Measurements from ENCODE around the gene SKIC2.
"Not testable (repeated sequence)": the region's sequence is repeated elsewhere in the genome, so short reads cannot be mapped to it uniquely, and the experiment has no call there.

Gene SKIC2

GRCh38 chr6:31958741-31959739 is at the start of gene SKIC2, which contains the start of gene NELFE:
TSS of gene SKIC2 (plus strand) at chr6:31959175. CDS start at chr6:31959193, 18 bp downstream.
TSS of gene NELFE (minus strand) at chr6:31958971. CDS start at chr6:31958446, 525 bp downstream.
- DNase-seq = peak; percentile 95

GRCh38 chr6:31909298-31909697 is 49.7 kb upstream of the SKIC2 start:
- not testable (repeated sequence) for DNase-seq

DNA sequence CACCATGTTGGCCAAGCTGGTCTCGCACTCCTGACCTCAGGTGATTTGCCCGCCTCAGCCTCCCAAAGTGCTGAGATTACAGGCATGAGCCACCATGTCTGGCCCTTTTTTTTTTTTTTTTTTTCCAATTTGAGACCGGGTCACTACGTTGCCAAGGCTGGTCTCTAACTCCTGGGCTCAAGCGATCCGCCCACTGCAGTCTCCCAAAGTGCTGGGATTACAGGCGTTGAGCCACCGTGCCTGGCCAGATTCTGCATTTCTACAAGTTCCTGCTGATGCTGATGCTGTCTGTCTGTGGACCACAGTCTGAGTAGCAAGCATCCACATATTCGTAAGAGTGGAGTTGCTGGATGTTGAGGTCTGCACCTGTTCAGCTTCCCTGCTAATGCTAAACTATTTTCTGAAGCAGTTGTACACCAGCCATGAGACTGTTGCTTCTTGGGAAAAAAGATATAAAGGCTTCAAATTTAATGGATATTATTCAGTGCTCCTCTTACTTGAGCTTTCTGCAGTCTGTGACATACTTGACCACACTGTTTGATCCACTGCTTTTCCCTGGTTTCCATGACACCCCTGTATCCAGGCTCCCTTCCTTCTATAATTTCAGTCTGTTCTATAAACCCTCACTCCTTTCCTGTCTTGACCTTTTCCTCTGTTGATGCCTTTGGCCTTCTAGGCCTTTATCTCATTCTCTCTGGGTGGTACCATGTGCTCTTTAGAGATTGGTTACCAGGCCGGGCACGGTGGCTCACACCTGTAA is 47.0 kb upstream of the SKIC2 start:
- no peak for DNase-seq

DNA sequence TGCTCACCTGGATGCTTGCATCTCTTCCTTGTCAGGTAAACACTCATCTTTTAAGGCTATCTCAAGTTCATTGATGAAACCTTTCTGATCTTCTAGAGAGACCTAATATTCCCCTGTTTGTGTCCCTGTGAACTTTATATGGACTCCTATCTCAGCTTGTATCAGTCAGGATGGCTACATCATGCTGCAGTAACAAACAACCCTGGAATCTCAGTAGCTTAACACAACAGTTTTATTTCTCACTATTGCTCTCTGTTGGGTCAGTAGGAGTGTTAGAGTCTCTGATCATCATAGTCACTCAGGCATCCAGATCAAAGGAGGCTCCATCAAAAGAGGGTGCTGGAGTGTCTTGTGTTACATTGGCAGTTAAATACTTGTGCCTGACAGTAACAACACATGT is 43.6 kb upstream of the SKIC2 start:
- no peak for DNase-seq

DNA sequence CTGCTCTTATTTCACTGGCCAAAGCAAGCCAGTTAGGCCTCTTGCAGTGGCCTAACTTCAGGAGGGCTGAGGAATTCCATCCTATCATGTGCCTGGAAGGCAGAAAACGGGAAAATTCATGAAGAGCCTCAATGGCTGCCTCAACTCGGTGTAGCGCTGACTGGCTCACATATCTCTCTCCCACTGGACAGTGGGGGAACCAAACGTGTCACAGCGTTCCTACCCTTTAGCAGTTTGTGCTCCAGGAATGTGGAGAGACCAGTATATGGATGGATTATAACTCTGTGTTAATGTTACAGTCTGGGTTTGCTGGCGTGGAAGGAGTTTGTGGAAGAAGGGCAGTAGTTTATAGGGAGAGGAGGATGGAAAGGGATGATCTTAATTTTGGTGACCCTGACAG is 43.2 kb upstream of the SKIC2 start:
- no peak for DNase-seq

DNA sequence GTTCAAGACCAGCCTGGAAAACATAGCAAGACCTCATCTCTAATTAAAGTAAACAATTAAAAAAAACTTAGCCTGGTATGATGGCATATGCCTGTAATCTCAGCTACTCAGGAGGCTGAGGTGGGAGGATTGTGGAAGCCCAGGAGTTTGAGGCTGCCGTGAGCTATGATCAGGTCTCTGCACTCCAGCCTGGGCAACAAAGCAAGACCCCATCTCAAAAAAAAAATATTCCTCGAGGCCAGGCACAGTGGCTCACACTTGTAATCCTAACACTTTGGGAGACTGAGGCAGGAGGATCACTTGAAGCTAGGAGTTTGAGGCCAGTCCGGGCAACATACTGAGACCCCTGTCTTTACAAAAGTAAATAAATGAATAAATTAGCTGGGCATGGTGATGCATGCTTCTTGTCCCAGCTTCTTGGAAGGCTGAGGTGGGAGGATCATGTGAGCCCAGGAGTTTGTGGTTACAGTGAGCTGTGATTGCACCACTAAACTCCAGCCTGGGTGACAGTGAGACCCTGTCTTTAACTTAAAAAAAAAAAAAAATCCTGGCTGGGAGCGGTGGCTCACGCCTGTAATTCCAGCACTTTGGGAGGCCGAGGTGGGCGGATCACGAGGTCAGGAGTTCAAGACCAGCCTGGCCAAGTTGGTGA is 40.8 kb upstream of the SKIC2 start:
- DNase-seq = no peak

DNA sequence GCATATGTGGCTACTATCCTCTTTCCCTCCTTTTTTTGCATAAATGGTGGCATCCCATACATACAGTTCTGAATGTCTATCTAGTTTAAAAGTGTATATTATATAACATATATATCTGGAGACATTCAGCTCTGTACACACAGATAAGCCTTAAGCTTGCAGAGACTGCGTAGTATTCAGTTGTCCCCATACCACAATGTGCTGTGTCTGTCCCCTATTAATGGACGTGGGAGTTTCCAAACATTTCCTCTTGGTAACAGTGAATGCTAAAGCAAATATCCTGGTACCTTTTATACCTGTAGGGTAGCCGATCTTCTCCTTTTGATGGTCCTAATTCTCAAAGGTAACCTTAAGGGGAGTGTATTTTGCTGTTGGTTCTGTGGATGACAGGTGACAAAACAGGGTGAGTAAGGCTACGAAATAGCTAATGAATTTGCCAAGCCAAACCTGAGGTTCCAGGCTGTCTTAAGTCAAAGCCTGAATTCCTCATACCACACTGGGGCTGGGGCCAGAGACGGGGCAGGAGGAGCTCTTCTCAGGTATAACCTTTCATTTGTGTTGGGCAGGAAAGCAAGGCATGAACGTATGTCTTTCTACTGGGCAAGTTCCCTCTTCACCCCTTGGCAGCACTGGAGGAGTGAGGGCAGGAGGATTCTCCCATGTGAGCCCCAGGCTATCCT is 39.2 kb upstream of the SKIC2 start:
- no peak for DNase-seq

GRCh38 chr6:31920811-31921210 is 38.2 kb upstream of the SKIC2 start:
- DNase-seq = no peak

GRCh38 chr6:31922942-31923341 is 36.0 kb upstream of the SKIC2 start:
- DNase-seq = peak; percentile 20

- DNase-seq = no peak
These were observed 31.6 kb upstream of the SKIC2 start, which contains the start of gene C2 for GRCh38 chr6:31927242-31927862. TSS of gene C2 (plus strand) at chr6:31927717. CDS start at chr6:31927753, 36 bp downstream.

GRCh38 chr6:31927863-31928671 is 30.9 kb upstream of the SKIC2 start:
- no peak for DNase-seq

GRCh38 chr6:31928672-31928939 is 30.4 kb upstream of the SKIC2 start:
- DNase-seq = no peak

- no peak for DNase-seq
These were observed 28.0 kb upstream of the SKIC2 start for GRCh38 chr6:31930962-31931361.

- DNase-seq = not testable (repeated sequence)
These were observed 26.8 kb upstream of the SKIC2 start for GRCh38 chr6:31932137-31932536.

DNA sequence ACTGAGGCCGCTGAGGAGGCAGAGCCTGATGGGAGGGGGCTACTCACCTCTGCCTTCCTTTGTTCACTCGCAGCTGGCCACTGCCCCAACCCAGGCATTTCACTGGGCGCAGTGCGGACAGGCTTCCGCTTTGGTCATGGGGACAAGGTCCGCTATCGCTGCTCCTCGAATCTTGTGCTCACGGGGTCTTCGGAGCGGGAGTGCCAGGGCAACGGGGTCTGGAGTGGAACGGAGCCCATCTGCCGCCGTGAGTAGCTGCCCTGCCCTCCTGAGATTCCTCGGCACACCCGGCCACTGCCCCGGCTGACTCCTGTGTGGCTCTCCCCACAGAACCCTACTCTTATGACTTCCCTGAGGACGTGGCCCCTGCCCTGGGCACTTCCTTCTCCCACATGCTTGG is 25.4 kb upstream of the SKIC2 start:
- no peak for DNase-seq

DNA sequence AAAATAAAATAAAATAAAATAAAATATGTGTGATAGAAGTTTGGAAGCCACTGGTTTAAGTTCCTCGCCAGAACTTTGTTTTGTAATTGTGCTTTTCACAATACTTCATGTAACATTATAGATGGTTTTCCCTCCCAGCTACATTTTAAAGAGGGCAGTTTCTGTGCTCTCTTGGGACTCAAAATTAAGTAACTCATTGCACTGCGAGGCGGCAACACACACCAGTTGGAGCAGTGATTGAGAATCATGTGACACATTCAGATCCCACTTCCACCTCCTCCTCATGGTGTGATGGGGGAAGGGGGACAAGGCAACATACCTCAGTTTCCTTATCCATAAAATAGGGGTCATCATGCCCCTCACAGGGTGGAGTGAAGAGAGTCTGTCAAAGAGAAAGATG is 24.0 kb upstream of the SKIC2 start:
- no peak for DNase-seq

- no peak for DNase-seq
These were observed 23.2 kb upstream of the SKIC2 start for GRCh38 chr6:31935823-31936222.

- DNase-seq = no peak
These were observed 18.7 kb upstream of the SKIC2 start for GRCh38 chr6:31940256-31940664.

- DNase-seq = no peak
These were observed 15.2 kb upstream of the SKIC2 start for GRCh38 chr6:31943742-31944141.

- no peak for DNase-seq
These were observed 13.8 kb upstream of the SKIC2 start for GRCh38 chr6:31945154-31945506.
